ENCODE data around the gene TMEM39B.
"Not testable (repeated sequence)": the region's sequence is repeated elsewhere in the genome, so short reads cannot be mapped to it uniquely, and the experiment has no call there.

TMEM39B gene

DNA sequence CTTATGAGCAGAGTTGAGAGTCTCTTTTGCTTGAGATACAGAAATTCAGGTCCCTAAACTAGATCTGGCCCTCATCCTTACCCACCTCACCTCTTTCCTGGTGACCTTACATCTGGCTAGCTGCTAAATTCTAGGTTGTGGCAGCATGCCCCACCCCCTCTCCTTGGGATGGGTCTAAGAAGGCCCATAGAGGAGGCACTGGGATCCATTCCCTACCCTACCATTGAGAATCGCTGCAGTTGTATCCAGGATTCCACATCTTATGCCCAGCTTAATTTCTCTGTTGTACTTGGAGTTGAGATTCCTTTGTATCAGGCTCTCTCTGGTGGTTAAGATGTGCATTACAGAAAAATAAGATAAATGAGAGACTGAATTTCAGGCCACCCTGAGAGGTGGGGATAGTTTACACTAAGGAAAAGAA is 9.5 kb upstream of the TMEM39B start:
- TF ChIP-seq, protein P1, sequence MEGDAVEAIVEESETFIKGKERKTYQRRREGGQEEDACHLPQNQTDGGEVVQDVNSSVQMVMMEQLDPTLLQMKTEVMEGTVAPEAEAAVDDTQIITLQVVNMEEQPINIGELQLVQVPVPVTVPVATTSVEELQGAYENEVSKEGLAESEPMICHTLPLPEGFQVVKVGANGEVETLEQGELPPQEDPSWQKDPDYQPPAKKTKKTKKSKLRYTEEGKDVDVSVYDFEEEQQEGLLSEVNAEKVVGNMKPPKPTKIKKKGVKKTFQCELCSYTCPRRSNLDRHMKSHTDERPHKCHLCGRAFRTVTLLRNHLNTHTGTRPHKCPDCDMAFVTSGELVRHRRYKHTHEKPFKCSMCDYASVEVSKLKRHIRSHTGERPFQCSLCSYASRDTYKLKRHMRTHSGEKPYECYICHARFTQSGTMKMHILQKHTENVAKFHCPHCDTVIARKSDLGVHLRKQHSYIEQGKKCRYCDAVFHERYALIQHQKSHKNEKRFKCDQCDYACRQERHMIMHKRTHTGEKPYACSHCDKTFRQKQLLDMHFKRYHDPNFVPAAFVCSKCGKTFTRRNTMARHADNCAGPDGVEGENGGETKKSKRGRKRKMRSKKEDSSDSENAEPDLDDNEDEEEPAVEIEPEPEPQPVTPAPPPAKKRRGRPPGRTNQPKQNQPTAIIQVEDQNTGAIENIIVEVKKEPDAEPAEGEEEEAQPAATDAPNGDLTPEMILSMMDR (IDR thresholded peaks at IDR 0.05; ENCODE audit: extremely low read depth, insufficient read depth, missing control alignments) = peak; percentile 61
- in situ Hi-C loops (cut with MboI; ENCODE audit: low pct_unique_long_range_greater_than_20kb, low sequenced_read_pairs, unreplicated experiment) = loop anchor here (25.0 kb wide), 1 partner anchor 401 kb away; no protein-coding TSS in a partner anchor
- DNase-seq (ENCODE audit: low spot score) = peak; percentile 42

DNA sequence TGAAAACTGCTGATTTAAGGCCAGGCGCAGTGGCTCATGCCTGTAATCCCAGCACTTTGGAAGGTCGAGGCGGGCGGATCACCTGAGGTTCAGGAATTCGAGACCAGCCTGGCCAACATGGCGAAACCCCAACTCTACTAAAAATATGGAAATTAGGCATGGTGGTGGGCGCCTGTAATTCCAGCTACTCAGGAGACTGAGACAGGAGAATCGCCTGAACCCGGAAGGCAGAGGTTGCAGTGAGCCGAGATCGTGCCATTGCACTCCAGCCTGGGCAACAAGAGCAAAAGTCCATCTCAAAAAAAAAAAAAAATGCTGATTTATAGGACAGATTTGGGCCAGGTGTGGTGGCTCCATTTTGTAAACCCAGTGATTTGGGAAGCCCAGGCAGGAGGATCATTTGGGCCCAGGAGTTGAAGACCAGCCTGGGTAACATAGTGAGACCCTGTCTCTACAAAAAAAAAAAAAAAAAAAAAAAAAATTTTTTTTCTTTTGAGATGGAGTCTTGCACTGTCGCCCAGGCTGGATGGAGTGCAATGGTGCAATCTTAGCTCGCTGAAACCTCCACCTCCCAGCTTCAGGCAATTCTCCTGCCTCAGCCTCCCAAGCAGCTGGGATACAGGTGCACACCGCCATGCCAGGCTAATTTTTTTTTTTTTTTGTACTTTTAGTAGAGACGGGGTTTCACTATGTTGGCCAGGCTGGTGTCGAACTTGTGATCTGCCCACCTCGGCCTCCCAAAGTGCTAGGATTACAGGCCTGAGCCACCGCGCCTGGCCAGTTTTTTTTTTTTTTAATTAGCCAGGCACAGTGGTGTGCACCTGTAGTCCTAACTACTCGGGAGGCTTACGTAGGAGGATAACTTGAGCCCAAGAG is 6.9 kb upstream of the TMEM39B start:
- in situ Hi-C loops (cut with MboI; ENCODE audit: low pct_unique_long_range_greater_than_20kb, low sequenced_read_pairs, unreplicated experiment) = loop anchor here (25.0 kb wide), 1 partner anchor 404 kb away; no protein-coding TSS in a partner anchor
- not testable (repeated sequence) for DNase-seq (ENCODE audit: low spot score)

DNA sequence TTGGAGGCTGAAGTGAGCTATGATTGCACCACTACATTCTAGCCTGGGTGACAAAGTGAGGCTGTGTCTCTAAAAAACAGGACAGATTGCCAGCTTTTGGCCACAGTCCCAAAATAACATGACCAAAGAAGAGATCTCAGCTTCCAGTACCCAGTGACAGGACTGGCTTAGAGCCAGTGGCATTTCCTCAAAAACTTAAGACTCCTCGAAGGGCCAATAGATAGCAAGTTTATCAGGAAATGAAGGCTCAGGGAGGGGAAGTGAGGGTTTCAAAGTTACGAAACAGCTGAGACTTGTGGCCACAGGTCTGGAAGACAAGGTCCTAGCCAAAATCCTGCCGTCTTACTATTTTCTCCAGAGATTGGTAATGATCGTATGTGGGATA is 6.3 kb upstream of the TMEM39B start:
- no peak for DNase-seq (ENCODE audit: low spot score)
- in situ Hi-C loops (cut with MboI; ENCODE audit: low pct_unique_long_range_greater_than_20kb, low sequenced_read_pairs, unreplicated experiment) = loop anchor here (25.0 kb wide), 1 partner anchor 404 kb away; no protein-coding TSS in a partner anchor
- TF ChIP-seq, protein P1 (IDR thresholded peaks at IDR 0.05; ENCODE audit: extremely low read depth, insufficient read depth, missing control alignments) = no peak

DNA sequence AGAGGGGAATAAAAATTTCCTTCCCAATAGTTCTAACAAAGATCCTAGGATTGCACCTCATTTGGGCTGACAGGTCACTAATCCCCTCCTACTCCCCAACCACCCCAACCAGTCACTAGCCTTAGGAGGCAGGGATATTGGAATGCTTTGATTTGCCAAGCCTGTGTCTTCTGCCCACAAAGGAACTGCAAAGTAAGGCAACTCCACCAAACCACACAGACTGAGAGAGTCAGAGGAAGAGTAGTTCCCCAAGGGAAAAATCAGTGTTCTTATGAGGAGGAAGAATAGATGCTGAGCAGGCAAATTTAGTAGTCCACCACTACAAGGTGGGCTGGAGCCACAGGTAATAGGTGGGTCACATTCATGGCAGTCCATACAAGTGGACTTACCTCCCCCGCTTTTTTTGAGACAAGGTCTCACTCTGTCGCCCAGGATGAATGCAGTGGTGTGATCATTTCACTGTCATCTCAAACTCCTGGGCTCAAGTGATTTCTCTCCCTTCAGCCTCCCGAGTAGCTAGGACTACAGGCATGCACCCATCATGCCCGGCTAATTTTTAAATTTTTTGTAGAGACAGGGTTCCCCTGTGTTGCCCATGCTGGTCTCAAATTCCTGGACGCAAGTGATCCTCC is 3.7 kb upstream of the TMEM39B start:
- in situ Hi-C loops (cut with MboI; ENCODE audit: low pct_unique_long_range_greater_than_20kb, low sequenced_read_pairs, unreplicated experiment) = loop anchor here (25.0 kb wide), 1 partner anchor 407 kb away; no protein-coding TSS in a partner anchor
- TF ChIP-seq, protein P1 (IDR thresholded peaks at IDR 0.05; ENCODE audit: extremely low read depth, insufficient read depth, missing control alignments) = no peak
- DNase-seq (ENCODE audit: low spot score) = no peak

DNA sequence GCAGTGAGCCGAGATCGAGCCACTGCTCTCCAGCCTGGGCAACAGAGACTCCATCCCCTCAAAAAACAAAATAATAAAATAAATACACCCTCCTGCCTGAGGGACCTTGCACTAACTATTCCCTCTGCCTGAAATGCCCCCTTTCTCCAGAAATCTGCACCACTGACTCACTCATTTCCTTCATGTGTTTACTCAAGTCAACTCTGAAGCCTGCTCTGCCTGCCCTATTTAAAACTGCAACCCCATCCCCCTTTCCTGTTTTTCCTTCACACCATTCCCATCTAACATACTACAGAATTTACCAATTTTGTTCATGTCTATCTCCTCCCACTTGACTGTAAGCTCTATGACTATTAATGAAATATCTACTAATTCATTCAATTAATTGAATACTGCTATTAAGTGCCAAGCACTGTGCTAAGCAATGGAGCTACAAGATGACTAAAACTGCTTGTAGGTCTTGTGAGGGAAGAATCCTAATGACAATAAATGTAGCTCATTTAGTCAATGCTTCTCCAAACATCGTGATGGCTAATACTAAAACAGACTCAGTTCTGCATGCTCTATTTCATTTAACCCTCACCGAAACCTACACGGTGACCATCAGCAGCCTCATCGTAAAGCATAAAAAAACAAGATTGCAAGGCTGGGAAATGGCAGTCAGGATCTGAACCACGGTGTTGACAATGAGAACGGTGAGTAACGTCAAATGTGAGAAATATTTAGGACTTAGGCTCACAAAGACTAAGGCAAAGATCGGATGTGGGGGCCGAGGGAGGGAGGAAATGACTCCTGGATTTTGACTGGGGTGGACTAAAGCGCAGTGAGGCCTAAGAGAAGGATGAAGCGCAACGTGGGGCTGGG is 749 bp upstream of the TMEM39B start:
- TF ChIP-seq, protein P1 (IDR thresholded peaks at IDR 0.05; ENCODE audit: extremely low read depth, insufficient read depth, missing control alignments) = no peak
- no peak for DNase-seq (ENCODE audit: low spot score)
- in situ Hi-C loops (cut with MboI; ENCODE audit: low pct_unique_long_range_greater_than_20kb, low sequenced_read_pairs, unreplicated experiment) = loop anchor here (25.0 kb wide), 1 partner anchor 410 kb away; no protein-coding TSS in a partner anchor

DNA sequence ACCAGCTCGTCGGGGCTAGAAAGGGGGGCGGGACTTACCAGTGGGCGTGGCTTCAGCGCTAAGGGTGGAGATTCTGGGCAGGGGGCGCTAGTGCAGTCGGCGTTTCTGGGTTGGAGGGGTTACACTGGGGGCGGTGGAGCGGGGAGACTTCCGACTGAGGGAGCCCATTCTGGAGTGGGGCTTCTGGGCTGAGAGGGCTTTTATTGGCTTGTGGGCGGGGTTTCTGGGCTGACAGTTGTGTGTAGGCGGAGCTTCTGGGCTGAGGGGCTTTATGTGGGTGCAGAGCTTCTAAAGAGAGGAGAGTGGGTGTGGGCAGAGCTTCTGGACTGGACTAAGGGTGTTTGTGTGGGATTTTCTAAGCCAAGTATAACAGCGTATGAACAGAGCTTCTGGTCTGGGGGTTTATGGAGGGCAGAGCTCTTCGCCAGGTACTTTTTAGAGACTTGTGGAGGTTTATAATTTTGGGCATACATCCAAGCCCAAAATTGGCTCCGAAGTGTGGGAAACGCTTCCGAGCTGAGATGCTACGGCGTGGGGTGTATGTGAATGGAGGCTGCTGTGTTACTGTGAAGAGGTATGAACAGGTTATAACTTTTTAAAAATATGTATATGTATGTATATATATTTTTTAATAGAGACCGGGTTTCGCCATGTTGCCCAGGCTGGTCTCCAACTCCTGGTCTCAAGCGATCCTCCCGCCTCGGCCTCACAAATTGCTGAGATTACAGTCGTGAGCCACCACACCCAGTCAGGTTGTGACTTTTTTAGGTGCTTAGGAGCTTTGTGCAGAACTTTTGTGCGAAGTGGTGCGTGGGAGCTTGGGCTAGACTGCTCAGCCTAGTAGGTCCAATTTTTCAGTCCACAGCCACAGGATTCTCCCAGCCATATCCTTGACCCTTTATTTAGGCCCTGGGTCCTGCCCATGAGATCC is 825 bp downstream of the TMEM39B start:
- TF ChIP-seq, protein P1 (IDR thresholded peaks at IDR 0.05; ENCODE audit: extremely low read depth, insufficient read depth, missing control alignments) = peak; percentile 27
- in situ Hi-C loops (cut with MboI; ENCODE audit: low pct_unique_long_range_greater_than_20kb, low sequenced_read_pairs, unreplicated experiment) = loop anchor here (25.0 kb wide), 1 partner anchor 411 kb away; no protein-coding TSS in a partner anchor
- DNase-seq (ENCODE audit: low spot score) = no peak
